CD4-positive, CD25-positive, alpha-beta regulatory T cell (primary cell): ENCODE results near the gene TMEM204. TPM values are rescaled to one million over a fixed set of nuclear protein-coding genes. Genes with fewer than 3 reads are reported as not detected.

Experiments used
- ATAC-seq, 2 donors: fragments of 150-1000 bp; cut with Tn5 transposase; one replicate each; pipeline ENCODE4 v1.10.0; 2021; ENCODE audit warnings: low read depth in 2 of 2, moderate number of reproducible peaks in 2 of 2, moderate library complexity in 1 of 2
- DNase-seq, 3 donors: peaks; one replicate each; pipeline versions ENCODE4 v3.0.0 to v3.0.0-alpha.2; 2012 to 2022; ENCODE audit warnings: mixed read lengths in 1 of 3
- H3K27ac ChIP-seq: one replicate; pipeline ENCODE4 v1.7.0; 2013; ENCODE audit warnings: mild to moderate bottlenecking, low read length; ENCODE audit not compliant: insufficient read depth, poor library complexity, severe bottlenecking
- H3K27me3 ChIP-seq: one replicate; pipeline ENCODE4 v1.7.0; 2013; ENCODE audit warnings: low read length; ENCODE audit not compliant: control insufficient read depth, insufficient read depth
- H3K36me3 ChIP-seq: one replicate; pipeline ENCODE4 v1.7.0; 2013; ENCODE audit warnings: mild to moderate bottlenecking, low read length, moderate library complexity; ENCODE audit not compliant: control insufficient read depth, insufficient read depth
- H3K4me1 ChIP-seq: 2 replicates; pipeline ENCODE4 v1.7.0; 2013; ENCODE audit warnings: mild to moderate bottlenecking, low read length; ENCODE audit not compliant: insufficient read depth, control insufficient read depth, poor library complexity, severe bottlenecking
- H3K4me3 ChIP-seq: one replicate; pipeline ENCODE4 v1.7.0; 2013; ENCODE audit warnings: low read depth, mild to moderate bottlenecking, low read length, moderate library complexity
- H3K9me3 ChIP-seq, 2 experiments: 1 replicate in 1 of 2; 2 replicates in 1 of 2; pipeline ENCODE4 v1.7.0; 2013; ENCODE audit warnings: low read length in 2 of 2, mild to moderate bottlenecking in 1 of 2, moderate library complexity in 1 of 2; ENCODE audit not compliant: control insufficient read depth in 2 of 2
- H3K27ac Mint-ChIP-seq, 3 donors: one replicate each; pipeline ENCODE4 v1.8.0; 2020 to 2022; ENCODE audit warnings: mild to moderate bottlenecking in 3 of 3, mixed read lengths in 3 of 3, moderate library complexity in 2 of 3
- H3K27me3 Mint-ChIP-seq: one replicate; pipeline ENCODE4 v1.8.0; 2022; ENCODE audit warnings: mild to moderate bottlenecking, mixed read lengths
- H3K36me3 Mint-ChIP-seq: one replicate; pipeline ENCODE4 v1.8.0; 2020; ENCODE audit warnings: mixed read lengths
- H3K4me1 Mint-ChIP-seq, 4 donors: one replicate each; pipeline ENCODE4 v1.8.0; 2020 to 2022; ENCODE audit warnings: mixed read lengths in 4 of 4, mild to moderate bottlenecking in 1 of 4
- H3K4me3 Mint-ChIP-seq, 4 donors: one replicate each; pipeline ENCODE4 v1.8.0; 2020 to 2022; ENCODE audit warnings: mild to moderate bottlenecking in 4 of 4, mixed read lengths in 4 of 4, moderate library complexity in 3 of 4
- H3K9me3 Mint-ChIP-seq, 7 donors: one replicate each; pipeline ENCODE4 v1.8.0; 2020 to 2022; ENCODE audit warnings: mixed read lengths in 7 of 7, mild to moderate bottlenecking in 3 of 7, moderate library complexity in 2 of 7
- polyA plus RNA-seq, 4 donors: library from polyadenylated mRNA; unstranded; fragments of 300-500 nt; fragmentation: Illumina TruSeq; gene quantifications; one replicate each; pipeline ENCODE4 v1.2.3, GENCODE V29; 2021
- total RNA-seq: library from RNA; stranded (reverse); gene quantifications from one replicate; pipeline ENCODE4 v1.2.3, GENCODE V29; 2022

The TMEM204 gene
- total and polyA plus RNA-seq, 5 donors from 2014 or later, result 25.8 to 97.4 (median 68.2) TPM

GRCh38 chr16:1509307-1510221 lies 23.9 kb upstream of the TMEM204 start:
- Histone ChIP-seq H3K27me3 (no peaks in the 10 kb centered on the region), H3K27ac (no peak overlapping the region), H3K4me1 (no peaks in the 10 kb centered on the region), H3K4me3 (no peak overlapping the region), H3K9me3 (peaks cover 0 to 4% of the 10 kb centered on the region in 2 experiments), H3K36me3 (no peaks in the 10 kb centered on the region)
- Mint-ChIP-seq H3K9me3 (peaks cover 0 to 1% (median 0%) of the 10 kb centered on the region in 7 donors), H3K4me3 (no peak overlapping the region), H3K36me3 (no peaks in the 10 kb centered on the region), H3K4me1 (no peaks in the 10 kb centered on the region), H3K27ac (no peak overlapping the region), H3K27me3 (no peaks in the 10 kb centered on the region)
- DNase-seq (no peak), ATAC-seq (no peak)

GRCh38 chr16:1510272-1510671 lies 23.2 kb upstream of the TMEM204 start:
- H3K27me3 ChIP-seq, result no peaks in the 10 kb centered on the region
- no peaks in the 10 kb centered on the region for H3K27me3 Mint-ChIP-seq
- no peak for DNase-seq
- peaks cover 0 to 1% (median 0%) of the 10 kb centered on the region in 7 donors for H3K9me3 Mint-ChIP-seq
- no peaks in the 10 kb centered on the region for H3K4me1 ChIP-seq
- no peak overlapping the region for H3K4me3 Mint-ChIP-seq
- no peak overlapping the region for H3K27ac ChIP-seq
- H3K36me3 ChIP-seq, result no peaks in the 10 kb centered on the region
- no peak overlapping the region for H3K4me3 ChIP-seq
- no peaks in the 10 kb centered on the region for H3K4me1 Mint-ChIP-seq
- H3K9me3 ChIP-seq, result peaks cover 0 to 4% of the 10 kb centered on the region in 2 experiments
- H3K27ac Mint-ChIP-seq, result no peak overlapping the region
- no peaks in the 10 kb centered on the region for H3K36me3 Mint-ChIP-seq
- no peak for ATAC-seq

GRCh38 chr16:1510941-1511351 lies 22.5 kb upstream of the TMEM204 start:
- H3K36me3 Mint-ChIP-seq, result no peaks in the 10 kb centered on the region
- H3K4me1 Mint-ChIP-seq, result no peaks in the 10 kb centered on the region
- Histone ChIP-seq H3K36me3 (no peaks in the 10 kb centered on the region), H3K4me1 (no peaks in the 10 kb centered on the region), H3K9me3 (peaks cover 0 to 4% of the 10 kb centered on the region in 2 experiments), H3K27me3 (no peaks in the 10 kb centered on the region), H3K27ac (no peak overlapping the region), H3K4me3 (no peak overlapping the region)
- DNase-seq (no peak), ATAC-seq (no peak)
- H3K4me3 Mint-ChIP-seq, result no peak overlapping the region
- H3K27me3 Mint-ChIP-seq, result no peaks in the 10 kb centered on the region
- peaks cover 0 to 1% (median 0%) of the 10 kb centered on the region in 7 donors for H3K9me3 Mint-ChIP-seq
- no peak overlapping the region for H3K27ac Mint-ChIP-seq

DNA sequence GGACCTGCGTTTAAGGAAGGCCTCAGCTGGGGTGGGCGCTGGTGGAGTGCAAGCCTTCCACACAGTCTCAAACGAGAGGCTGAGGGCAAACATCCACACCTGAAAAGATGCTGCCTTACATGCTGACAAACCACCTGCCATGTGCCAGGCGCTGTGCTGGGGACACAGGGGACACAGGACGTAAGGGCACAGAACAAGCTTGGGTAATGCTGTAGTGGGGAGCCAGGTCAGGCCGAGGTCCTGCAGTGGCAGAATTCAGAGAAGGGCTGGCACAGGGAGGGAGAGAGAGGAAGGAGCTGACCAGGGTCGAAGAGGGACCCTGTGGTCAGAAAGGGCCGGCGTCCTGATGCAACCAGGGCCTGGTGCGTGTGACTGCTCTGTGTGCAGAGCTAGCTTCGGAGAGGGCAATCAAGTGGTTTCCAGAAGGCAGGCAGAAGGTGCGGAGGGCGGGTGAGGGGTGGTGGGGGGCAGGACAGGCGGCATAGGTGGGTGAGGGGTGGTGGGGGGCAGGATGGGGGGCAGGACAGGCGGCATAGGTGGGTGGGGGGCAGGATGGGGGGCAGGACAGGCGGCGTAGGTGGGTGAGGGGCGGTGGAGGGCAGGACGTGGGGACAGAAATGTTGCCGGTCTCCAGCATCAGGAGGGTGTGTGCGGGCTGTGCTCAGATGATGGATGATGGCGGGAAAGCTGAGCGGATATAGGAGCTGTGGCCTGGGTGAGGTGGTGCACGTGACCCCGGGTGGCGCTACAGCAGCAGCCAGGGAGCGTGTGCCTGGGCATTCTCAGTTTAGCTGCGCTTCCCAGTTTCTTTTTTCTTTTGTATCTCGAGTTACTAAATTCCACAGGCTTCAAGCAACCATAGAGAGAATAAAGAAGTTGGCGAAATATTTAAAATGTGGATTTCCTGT lies 21.6 kb upstream of the TMEM204 start:
- Histone ChIP-seq H3K36me3 (no peaks in the 10 kb centered on the region), H3K4me3 (no peak overlapping the region), H3K27me3 (no peaks in the 10 kb centered on the region), H3K27ac (no peak overlapping the region), H3K9me3 (peaks cover 0 to 4% of the 10 kb centered on the region in 2 experiments), H3K4me1 (no peaks in the 10 kb centered on the region)
- no peaks in the 10 kb centered on the region for H3K36me3 Mint-ChIP-seq
- no peak for ATAC-seq
- H3K27ac Mint-ChIP-seq, result no peak overlapping the region
- DNase-seq, result no peak
- no peak overlapping the region for H3K4me3 Mint-ChIP-seq
- H3K4me1 Mint-ChIP-seq, result no peaks in the 10 kb centered on the region
- H3K9me3 Mint-ChIP-seq, result peaks cover 0 to 1% (median 0%) of the 10 kb centered on the region in 7 donors
- H3K27me3 Mint-ChIP-seq, result no peaks in the 10 kb centered on the region

DNA sequence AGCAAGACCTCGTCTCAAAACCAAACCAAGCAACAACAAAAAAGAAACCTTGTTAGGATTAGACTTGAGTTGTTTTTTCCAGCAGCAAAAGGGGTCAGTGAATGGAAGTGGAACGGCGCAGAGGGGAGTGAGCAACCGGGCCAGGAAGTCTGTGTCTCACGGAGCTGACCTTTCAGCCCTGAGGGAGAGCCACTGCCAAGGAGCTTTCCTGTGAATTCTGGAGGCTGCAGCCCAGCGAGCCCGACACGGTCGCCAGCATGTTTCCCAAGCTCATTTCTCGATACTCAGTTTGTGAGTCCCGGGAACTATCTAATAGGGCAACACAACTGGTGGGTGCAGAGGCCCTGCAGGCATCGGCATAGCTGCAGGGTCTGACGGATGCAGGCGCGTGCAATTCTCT lies 20.7 kb upstream of the TMEM204 start:
- Histone ChIP-seq H3K4me3 (no peak overlapping the region), H3K4me1 (no peaks in the 10 kb centered on the region), H3K36me3 (no peaks in the 10 kb centered on the region), H3K9me3 (peaks cover 0 to 4% of the 10 kb centered on the region in 2 experiments), H3K27ac (no peak overlapping the region), H3K27me3 (no peaks in the 10 kb centered on the region)
- Mint-ChIP-seq H3K4me1 (no peaks in the 10 kb centered on the region), H3K4me3 (no peak overlapping the region), H3K27ac (no peak overlapping the region), H3K9me3 (peaks cover 0 to 1% (median 0%) of the 10 kb centered on the region in 7 donors), H3K27me3 (no peaks in the 10 kb centered on the region), H3K36me3 (no peaks in the 10 kb centered on the region)
- DNase-seq (no peak), ATAC-seq (no peak)

DNA sequence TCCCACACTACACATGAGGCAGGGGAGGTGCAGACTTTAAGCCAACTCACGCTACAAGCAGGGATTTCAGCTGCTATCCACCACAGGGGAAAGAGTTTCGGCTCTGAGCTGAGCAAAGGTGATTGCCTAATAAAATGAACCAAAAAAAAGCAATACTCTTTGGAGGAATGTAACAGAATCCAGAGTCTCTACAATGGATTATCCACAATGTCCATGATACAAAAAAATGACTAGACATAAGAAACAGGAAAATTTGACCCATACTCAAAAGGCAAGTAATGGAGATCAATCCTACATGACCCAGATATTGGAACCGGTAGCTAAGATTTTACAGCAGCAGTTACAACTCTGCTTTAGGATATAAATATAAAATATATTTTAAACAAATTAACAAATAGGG lies 19.0 kb upstream of the TMEM204 start:
- DNase-seq (no peak), ATAC-seq (no peak)
- Mint-ChIP-seq H3K9me3 (peaks cover 0 to 1% (median 0%) of the 10 kb centered on the region in 7 donors), H3K27me3 (no peaks in the 10 kb centered on the region), H3K36me3 (no peaks in the 10 kb centered on the region), H3K4me1 (no peaks in the 10 kb centered on the region), H3K27ac (no peak overlapping the region), H3K4me3 (no peak overlapping the region)
- Histone ChIP-seq H3K9me3 (peaks cover 0 to 4% of the 10 kb centered on the region in 2 experiments), H3K4me3 (no peak overlapping the region), H3K27ac (no peak overlapping the region), H3K27me3 (no peaks in the 10 kb centered on the region), H3K36me3 (no peaks in the 10 kb centered on the region), H3K4me1 (no peaks in the 10 kb centered on the region)

GRCh38 chr16:1518626-1519135 lies 14.8 kb upstream of the TMEM204 start:
- Histone ChIP-seq H3K9me3 (peaks cover 0 to 4% of the 10 kb centered on the region in 2 experiments), H3K4me3 (no peak overlapping the region), H3K4me1 (no peaks in the 10 kb centered on the region), H3K27ac (no peak overlapping the region), H3K36me3 (no peaks in the 10 kb centered on the region), H3K27me3 (no peaks in the 10 kb centered on the region)
- no peak overlapping the region for H3K27ac Mint-ChIP-seq
- no peaks in the 10 kb centered on the region for H3K9me3 Mint-ChIP-seq
- ATAC-seq (no peak), DNase-seq (no peak)
- no peak overlapping the region for H3K4me3 Mint-ChIP-seq
- no peaks in the 10 kb centered on the region for H3K4me1 Mint-ChIP-seq
- H3K27me3 Mint-ChIP-seq, result no peaks in the 10 kb centered on the region
- no peaks in the 10 kb centered on the region for H3K36me3 Mint-ChIP-seq
